Heart right ventricle (tissue), 16 donors: ENCODE data around the gene PARD6G. TPM values are rescaled to one million over a fixed set of nuclear protein-coding genes. Genes with fewer than 3 reads are reported as not detected.

Experiments
- ATAC-seq, 8 donors: fragments of 200-7000 bp; cut with Tn5 transposase; one replicate each; pipeline ENCODE4 v1.9.1; 2020; ENCODE audit warnings: mild to moderate bottlenecking in 8 of 8, moderate library complexity in 8 of 8, moderate number of reproducible peaks in 1 of 8
- DNase-seq, 2 donors: peaks; one replicate each; pipeline ENCODE4 v3.0.0-alpha.2; 2020
- H3K27ac ChIP-seq, 10 donors: fragments of 200-600 bp; sonication (generic) in 2 of 10; one replicate each; pipeline versions ENCODE4 v1.5.0 to v1.8.0; 2020 to 2022; ENCODE audit warnings: mild to moderate bottlenecking in 3 of 10
- H3K27me3 ChIP-seq, 7 donors: fragments of 200-600 bp; one replicate each; pipeline ENCODE4 v1.8.0; 2021 to 2022; ENCODE audit warnings: mild to moderate bottlenecking in 2 of 7
- H3K36me3 ChIP-seq, 9 donors: fragments of 200-600 bp; sonication (generic) in 1 of 9; one replicate each; pipeline versions ENCODE4 v1.5.0 to v1.8.0; 2020 to 2022; ENCODE audit warnings: mild to moderate bottlenecking in 2 of 9
- H3K4me1 ChIP-seq, 9 donors: fragments of 200-600 bp; sonication (generic) in 1 of 9; one replicate each; pipeline versions ENCODE4 v1.5.0 to v1.8.0; 2020 to 2022; ENCODE audit warnings: mild to moderate bottlenecking in 4 of 9
- H3K4me3 ChIP-seq, 10 donors: fragments of 200-600 bp; sonication (generic) in 2 of 10; one replicate each; pipeline versions ENCODE4 v1.5.0 to v1.8.0; 2020 to 2022; ENCODE audit warnings: mild to moderate bottlenecking in 7 of 10, moderate library complexity in 2 of 10
- H3K9me3 ChIP-seq, 11 donors: fragments of 200-600 bp in 10 of 11; sonication (generic) in 2 of 11; one replicate each; pipeline versions ENCODE4 v1.5.0 to v1.8.0; 2013 to 2022; ENCODE audit warnings: mild to moderate bottlenecking in 2 of 11, control low read depth in 1 of 11, moderate library complexity in 1 of 11
- WGBS, 2 donors: extraction: QIAGEN DNeasy Blood & Tissue Kit; methylation state at CpG; one replicate each; pipeline ENCODE4 v1.1.7; 2013; ENCODE audit warnings: inconsistent platforms in 1 of 2; 5-methylcytosine and 5-hydroxymethylcytosine counted together
- intact Hi-C, 10 donors: fragments of 100-400 bp; cut with DNase I; formaldehyde crosslinking; loops; one replicate each; pipeline versions ENCODE4 v1.11.1 to v1.14.2; 2022
- polyA plus RNA-seq, 2 donors: library from polyadenylated mRNA; stranded (reverse); fragments of 200-250 nt; gene quantifications; one replicate each; pipeline ENCODE4 v1.2.3, GENCODE V29; 2013
- total RNA-seq, 10 donors: library from RNA; stranded (reverse); fragmentation: NEBNext Ultra II Directional in 3 of 10; extraction: Animal tissue kit (Norgen Biotek cat#: 25700) in 3 of 10; gene quantifications; one replicate each; pipeline versions ENCODE4 v1.2.1 to v1.2.4, GENCODE V29; 2021 to 2023
- TF ChIP-seq, protein P1 (sequence below), 9 donors: fragments of 200-600 bp; sonication (generic) in 2 of 9; IDR thresholded peaks; one replicate each; pipeline versions ENCODE4 v1.5.0 to v1.8.0; 2021 to 2022; ENCODE audit warnings: antibody characterized with exemption in 9 of 9, mild to moderate bottlenecking in 5 of 9, moderate library complexity in 1 of 9
- donor health status: Arrhythmogenic right ventricular cardiomyopathy.
- donor health status: ischemic (EF 13 %, LVEDD 7.1; RV severe dilation, severe dysfunction).
- donor health status: healthy with polysubstance abuse.
- donor health status: DM: no; HTN: yes; CAD: no.
- donor health status: DM: no; HTN: no; CAD: no.
- donor health status: ischemic (EF 25% LVEDD 6.9; RV normal size, moderate dysfunction).
- donor health status: ischemic (EF 25% LVEDD 5.7; RV mildly dilated, moderate dysfunction).
- donor health status: healthy.
- donor health status: DM: yes; HTN: yes; CAD: no.
- donor health status: Ischemic cardiomyopathy.
- donor health status: ischemic (EF 35%, LVEDD 5.7; RV mildly dilated, moderate dysfunction).
- donor health status: nonischemic (EF 11% LVEDD 7.7; RV severe dilation, severe dysfunction).
- donor health status: DM: yes; HTN: yes; CAD: no.
- donor health status: PGD.
- donor health status: ischemic (EF 29% LVEDD 5.4; RV normal size, mild dysfunction).
- donor health status: nonischemic (EF 23%, LVEDD 6.1; RV moderate dilation, normal function).

The PARD6G gene
- total and polyA plus RNA-seq, 12 donors, result 0.77 to 3.8 (median 2.6) TPM

DNA sequence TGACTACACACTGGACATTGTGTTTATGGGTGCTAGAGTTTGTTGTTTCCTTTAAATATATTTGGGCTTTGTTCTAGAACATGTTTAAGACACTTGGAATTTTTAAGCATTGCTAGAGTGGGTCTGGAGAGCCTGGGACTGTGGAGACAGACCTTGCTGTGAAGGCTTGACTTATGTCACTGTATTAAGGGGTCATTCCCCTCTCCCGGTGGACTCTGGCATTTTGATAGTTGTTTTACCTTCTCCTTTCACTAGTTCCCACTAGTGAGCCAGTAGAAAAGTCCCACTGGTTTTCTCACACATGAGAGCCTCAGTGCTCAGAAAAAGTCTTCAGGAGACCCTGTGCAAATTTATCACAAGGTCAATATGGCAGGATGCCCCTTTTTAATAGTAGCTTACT lies 119.7 kb downstream of the PARD6G start:
- Histone ChIP-seq H3K4me3 (no peak overlapping the region), H3K36me3 (peaks cover 0 to 14% (median 0%) of the 10 kb centered on the region in 9 donors), H3K27ac (no peak overlapping the region), H3K27me3 (no peaks in the 10 kb centered on the region), H3K4me1 (no peaks in the 10 kb centered on the region), H3K9me3 (no peaks in the 10 kb centered on the region)
- DNase-seq (no peak), ATAC-seq (no peak)
- WGBS, 2 donors, result 92% methylated on average over 1 of the region's 1 CpG
- intact Hi-C loops, result no loop called here
- TF ChIP-seq, protein P1, sequence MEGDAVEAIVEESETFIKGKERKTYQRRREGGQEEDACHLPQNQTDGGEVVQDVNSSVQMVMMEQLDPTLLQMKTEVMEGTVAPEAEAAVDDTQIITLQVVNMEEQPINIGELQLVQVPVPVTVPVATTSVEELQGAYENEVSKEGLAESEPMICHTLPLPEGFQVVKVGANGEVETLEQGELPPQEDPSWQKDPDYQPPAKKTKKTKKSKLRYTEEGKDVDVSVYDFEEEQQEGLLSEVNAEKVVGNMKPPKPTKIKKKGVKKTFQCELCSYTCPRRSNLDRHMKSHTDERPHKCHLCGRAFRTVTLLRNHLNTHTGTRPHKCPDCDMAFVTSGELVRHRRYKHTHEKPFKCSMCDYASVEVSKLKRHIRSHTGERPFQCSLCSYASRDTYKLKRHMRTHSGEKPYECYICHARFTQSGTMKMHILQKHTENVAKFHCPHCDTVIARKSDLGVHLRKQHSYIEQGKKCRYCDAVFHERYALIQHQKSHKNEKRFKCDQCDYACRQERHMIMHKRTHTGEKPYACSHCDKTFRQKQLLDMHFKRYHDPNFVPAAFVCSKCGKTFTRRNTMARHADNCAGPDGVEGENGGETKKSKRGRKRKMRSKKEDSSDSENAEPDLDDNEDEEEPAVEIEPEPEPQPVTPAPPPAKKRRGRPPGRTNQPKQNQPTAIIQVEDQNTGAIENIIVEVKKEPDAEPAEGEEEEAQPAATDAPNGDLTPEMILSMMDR (IDR thresholded peaks at IDR 0.05), result no peak

DNA sequence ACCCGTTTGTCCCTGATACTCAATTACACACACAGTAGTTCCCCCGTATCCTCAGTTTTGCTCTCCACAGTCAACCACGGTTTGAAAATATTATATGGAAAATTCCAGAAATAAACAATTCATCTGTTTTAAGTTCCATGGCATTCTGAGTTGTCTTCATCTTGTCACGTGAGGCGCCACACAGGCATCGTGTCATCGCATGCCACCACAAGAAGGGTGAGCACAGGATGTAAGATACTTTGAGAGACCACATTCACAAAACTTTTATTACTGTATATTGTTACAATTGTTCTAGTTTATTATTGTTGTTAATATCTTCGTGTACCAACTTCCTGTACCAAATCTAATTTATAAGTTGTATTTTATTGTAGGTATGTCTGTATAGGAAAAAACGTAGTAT lies 120.5 kb downstream of the PARD6G start:
- H3K27me3 ChIP-seq, result no peaks in the 10 kb centered on the region
- no peak for ATAC-seq
- WGBS, 2 donors, result 96% methylated on average over 9 of the region's 9 CpGs
- DNase-seq, result no peak
- no peak overlapping the region for H3K27ac ChIP-seq
- no peak overlapping the region for H3K4me3 ChIP-seq
- H3K36me3 ChIP-seq, result peaks cover 0 to 12% (median 0%) of the 10 kb centered on the region in 9 donors
- TF ChIP-seq, protein P1 (IDR thresholded peaks at IDR 0.05), result no peak
- H3K4me1 ChIP-seq, result no peaks in the 10 kb centered on the region
- intact Hi-C loops, result no loop called here
- no peaks in the 10 kb centered on the region for H3K9me3 ChIP-seq

DNA sequence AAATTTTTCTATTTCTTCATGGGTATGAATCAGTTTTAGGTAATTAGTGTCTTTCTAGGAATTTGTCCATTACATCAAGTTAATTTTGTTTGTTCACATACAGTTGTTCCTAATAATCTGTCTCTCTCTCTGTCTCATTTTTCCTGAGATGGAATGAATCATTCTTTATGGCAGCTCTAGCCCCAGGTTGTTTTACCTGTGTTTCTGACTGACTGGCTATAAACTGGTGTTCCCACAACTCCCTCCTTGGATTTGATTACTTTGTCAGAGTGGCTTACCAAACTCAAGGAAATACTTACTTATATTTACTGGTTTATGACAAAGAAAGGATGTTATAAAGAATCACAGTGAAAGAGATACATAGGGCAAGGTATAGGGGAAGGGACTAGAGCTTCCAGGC lies 123.2 kb downstream of the PARD6G start:
- no peak overlapping the region for H3K4me3 ChIP-seq
- H3K36me3 ChIP-seq, result peaks cover 0 to 32% (median 0%) of the 10 kb centered on the region in 9 donors
- DNase-seq (no peak), ATAC-seq (no peak)
- TF ChIP-seq, protein P1 (IDR thresholded peaks at IDR 0.05), result no peak
- H3K27ac ChIP-seq, result no peak overlapping the region
- H3K27me3 ChIP-seq, result no peaks in the 10 kb centered on the region
- intact Hi-C loops, result no loop called here
- no peaks in the 10 kb centered on the region for H3K4me1 ChIP-seq
- no peaks in the 10 kb centered on the region for H3K9me3 ChIP-seq

DNA sequence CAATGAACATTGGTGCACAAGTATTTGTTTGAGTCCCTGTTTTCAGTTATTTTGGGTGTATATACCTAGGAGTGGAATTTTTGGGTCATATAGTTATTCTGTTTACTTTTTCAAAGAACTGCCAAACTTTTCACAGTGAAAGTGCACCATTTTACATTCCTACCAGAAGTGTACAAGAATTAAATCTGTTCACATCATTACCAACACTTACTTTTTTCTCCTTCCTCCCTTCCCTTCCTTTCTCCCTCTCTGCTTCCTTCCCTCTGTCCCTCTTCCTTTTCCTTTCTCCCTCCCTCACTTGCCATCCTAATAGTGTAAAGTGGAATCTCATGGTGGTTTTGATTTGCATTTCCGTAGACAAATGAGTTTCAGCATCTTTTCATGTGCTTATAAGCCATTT lies 126.4 kb downstream of the PARD6G start:
- H3K4me1 ChIP-seq, result no peaks in the 10 kb centered on the region
- H3K27ac ChIP-seq, result no peak overlapping the region
- DNase-seq (no peak), ATAC-seq (no peak)
- peaks cover 0 to 44% (median 0%) of the 10 kb centered on the region in 9 donors for H3K36me3 ChIP-seq
- 64 to 85% methylated on average over 1 of the region's 1 CpG for WGBS, 2 donors
- intact Hi-C loops, result no loop called here
- no peak overlapping the region for H3K4me3 ChIP-seq
- H3K9me3 ChIP-seq, result no peaks in the 10 kb centered on the region
- no peaks in the 10 kb centered on the region for H3K27me3 ChIP-seq
- TF ChIP-seq, protein P1 (IDR thresholded peaks at IDR 0.05), result no peak
